Smooth muscle cell (in vitro differentiated cells): ENCODE results near the gene ESR1. TPM values are rescaled to one million over a fixed set of nuclear protein-coding genes. Genes with fewer than 3 reads are reported as not detected.
A peak's percentile ranks its signal among the peaks of the same experiment; 100 is the strongest.

Source experiments
- DNase-seq: peaks from one replicate; lab custom pipeline; 2025; ENCODE audit not compliant: unreplicated experiment; lab: John Stamatoyannopoulos, UW
- H2AFZ ChIP-seq: fragments of 200-600 bp; sonication (generic); 2 replicates; pipeline ENCODE4 v1.6.0; 2016; ENCODE audit warnings: antibody characterized with exemption, low read depth, mild to moderate bottlenecking
- H3F3A ChIP-seq: fragments of 200-600 bp; sonication (generic); 2 replicates; pipeline ENCODE4 v1.6.0; 2017; ENCODE audit warnings: antibody characterized with exemption, low read depth
- H3K27ac ChIP-seq: fragments of 200-600 bp; sonication (generic); 2 replicates; pipeline ENCODE4 v1.5.1; 2016; ENCODE audit warnings: low read depth, mild to moderate bottlenecking
- H3K27me3 ChIP-seq: fragments of 200-600 bp; sonication (generic); 2 replicates; pipeline ENCODE4 v1.6.1; 2016; ENCODE audit warnings: low read depth, mild to moderate bottlenecking
- H3K36me3 ChIP-seq: fragments of 200-600 bp; sonication (generic); 2 replicates; pipeline ENCODE4 v1.5.1; 2016; ENCODE audit warnings: low read depth
- H3K4me1 ChIP-seq: fragments of 200-600 bp; sonication (generic); 2 replicates; pipeline ENCODE4 v1.5.1; 2016; ENCODE audit warnings: low read depth
- H3K4me2 ChIP-seq: fragments of 200-600 bp; sonication (generic); 2 replicates; pipeline ENCODE4 v1.6.0; 2016; ENCODE audit warnings: mild to moderate bottlenecking
- H3K4me3 ChIP-seq: fragments of 200-600 bp; sonication (generic); 2 replicates; pipeline ENCODE4 v1.5.1; 2016; ENCODE audit warnings: mild to moderate bottlenecking
- H3K79me2 ChIP-seq: fragments of 200-600 bp; sonication (generic); 2 replicates; pipeline ENCODE4 v1.6.0; 2016; ENCODE audit warnings: low read depth, mild to moderate bottlenecking
- H3K9ac ChIP-seq: fragments of 200-600 bp; sonication (generic); 2 replicates; pipeline ENCODE4 v1.6.0; 2016; ENCODE audit warnings: low read depth
- H3K9me3 ChIP-seq: fragments of 200-600 bp; sonication (generic); replicated peaks from 2 replicates; pipeline ENCODE4 v1.5.1; 2016; ENCODE audit warnings: low read depth
- H4K20me1 ChIP-seq: fragments of 200-600 bp; sonication (generic); 2 replicates; pipeline ENCODE4 v1.6.0; 2016; ENCODE audit warnings: low read depth
- WGBS: methylation state at CpG from one replicate; pipeline ENCODE4 v1.1.7; 2016; ENCODE audit warnings: low lambda C conversion rate; 5-methylcytosine and 5-hydroxymethylcytosine counted together
- polyA plus RNA-seq: library from polyadenylated mRNA; unstranded; fragments of >200 nt; fragmentation: Nextera tagmentation; extraction: Ambion mirVana; gene quantifications from 2 replicates; pipeline ENCODE4 v1.2.1, GENCODE V29; 2016
- total RNA-seq: library from RNA; depleted of rRNA; stranded (reverse); fragments of >200 nt; gene quantifications from 2 replicates; pipeline ENCODE4 v1.2.3, GENCODE V29; 2014
- TF ChIP-seq, protein P1 (sequence below): fragments of 200-600 bp; sonication (generic); IDR thresholded peaks from 2 replicates; pipeline ENCODE4 v1.5.1; 2017; ENCODE audit warnings: borderline replicate concordance, mild to moderate bottlenecking, antibody characterized with exemption; ENCODE audit not compliant: insufficient read depth, poor library complexity, severe bottlenecking

Gene ESR1
- total and polyA plus RNA-seq, 2 experiments from 2014 or later = 0.16 TPM; not detected in 1

DNA sequence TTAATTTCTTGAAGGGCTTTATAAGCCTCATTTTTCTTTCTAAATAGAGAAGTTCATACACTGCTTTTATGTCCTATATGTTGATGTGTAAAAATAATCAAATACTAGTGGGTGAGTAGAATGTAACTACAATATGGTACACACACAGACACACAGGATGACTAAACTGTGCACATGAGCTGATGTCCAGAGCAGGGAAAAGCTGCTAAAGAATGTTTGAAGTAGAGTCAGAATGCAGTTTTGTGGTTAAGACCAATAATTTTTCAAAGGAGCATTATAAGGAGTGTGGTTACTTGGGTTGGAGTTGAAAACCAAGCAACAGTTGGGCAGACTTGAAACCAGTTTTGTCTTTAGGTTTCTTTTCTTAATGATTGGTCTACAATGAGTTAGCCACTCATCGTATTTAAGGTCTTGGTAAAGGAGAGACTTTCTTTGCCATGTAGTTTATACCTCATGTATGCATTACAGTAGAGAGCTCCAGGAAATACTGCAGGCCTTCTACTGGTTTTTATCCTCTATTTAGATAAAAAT is 196.6 kb downstream of the ESR1 start:
- no peaks in the 10 kb centered on the region for H3K9me3 ChIP-seq
- no peaks in the 10 kb centered on the region for H4K20me1 ChIP-seq
- peak overlapping the region; percentile 6 for H3K4me2 ChIP-seq
- no peak overlapping the region for H3K9ac ChIP-seq
- H3K36me3 ChIP-seq = no peaks in the 10 kb centered on the region
- TF ChIP-seq, protein P1, sequence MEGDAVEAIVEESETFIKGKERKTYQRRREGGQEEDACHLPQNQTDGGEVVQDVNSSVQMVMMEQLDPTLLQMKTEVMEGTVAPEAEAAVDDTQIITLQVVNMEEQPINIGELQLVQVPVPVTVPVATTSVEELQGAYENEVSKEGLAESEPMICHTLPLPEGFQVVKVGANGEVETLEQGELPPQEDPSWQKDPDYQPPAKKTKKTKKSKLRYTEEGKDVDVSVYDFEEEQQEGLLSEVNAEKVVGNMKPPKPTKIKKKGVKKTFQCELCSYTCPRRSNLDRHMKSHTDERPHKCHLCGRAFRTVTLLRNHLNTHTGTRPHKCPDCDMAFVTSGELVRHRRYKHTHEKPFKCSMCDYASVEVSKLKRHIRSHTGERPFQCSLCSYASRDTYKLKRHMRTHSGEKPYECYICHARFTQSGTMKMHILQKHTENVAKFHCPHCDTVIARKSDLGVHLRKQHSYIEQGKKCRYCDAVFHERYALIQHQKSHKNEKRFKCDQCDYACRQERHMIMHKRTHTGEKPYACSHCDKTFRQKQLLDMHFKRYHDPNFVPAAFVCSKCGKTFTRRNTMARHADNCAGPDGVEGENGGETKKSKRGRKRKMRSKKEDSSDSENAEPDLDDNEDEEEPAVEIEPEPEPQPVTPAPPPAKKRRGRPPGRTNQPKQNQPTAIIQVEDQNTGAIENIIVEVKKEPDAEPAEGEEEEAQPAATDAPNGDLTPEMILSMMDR = no peak
- H3K4me1 ChIP-seq = no peaks in the 10 kb centered on the region
- WGBS = 76% methylated on average over 1 of the region's 1 CpG
- H3K79me2 ChIP-seq = no peaks in the 10 kb centered on the region
- no peaks in the 10 kb centered on the region for H3K27me3 ChIP-seq
- H3F3A ChIP-seq = no peaks in the 10 kb centered on the region
- no peak overlapping the region for H2AFZ ChIP-seq
- DNase-seq = no peak
- no peak overlapping the region for H3K27ac ChIP-seq
- H3K4me3 ChIP-seq = no peak overlapping the region

DNA sequence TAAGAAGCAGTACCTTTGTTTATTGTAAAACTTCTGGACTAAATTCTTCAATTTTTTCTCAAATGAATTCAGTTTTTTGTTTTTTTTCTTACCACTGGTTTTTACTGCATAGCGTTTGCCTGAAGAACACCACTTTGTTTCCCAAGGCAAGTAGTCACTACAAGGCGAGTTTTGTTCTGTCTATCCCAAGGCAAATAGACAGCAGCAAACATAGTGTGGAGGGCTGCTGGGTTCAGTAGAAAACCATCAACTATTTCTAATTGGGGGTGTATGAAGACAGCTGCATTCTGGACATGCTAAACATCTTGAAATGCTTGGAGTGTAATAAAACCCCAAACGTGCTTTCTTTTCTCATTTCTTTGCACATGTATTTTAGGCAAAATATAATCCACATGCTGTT is 197.4 kb downstream of the ESR1 start:
- 73% methylated on average over 3 of the region's 3 CpGs for WGBS
- Histone ChIP-seq H3K27me3 (no peaks in the 10 kb centered on the region), H3K79me2 (no peaks in the 10 kb centered on the region), H4K20me1 (no peaks in the 10 kb centered on the region), H2AFZ (no peak overlapping the region), H3K36me3 (no peaks in the 10 kb centered on the region), H3K4me2 (no peak overlapping the region), H3K9me3 (no peaks in the 10 kb centered on the region), H3K9ac (no peak overlapping the region), H3K4me1 (no peaks in the 10 kb centered on the region), H3F3A (no peaks in the 10 kb centered on the region), H3K4me3 (no peak overlapping the region), H3K27ac (no peak overlapping the region)
- DNase-seq = no peak
- TF ChIP-seq, protein P1 = no peak

DNA sequence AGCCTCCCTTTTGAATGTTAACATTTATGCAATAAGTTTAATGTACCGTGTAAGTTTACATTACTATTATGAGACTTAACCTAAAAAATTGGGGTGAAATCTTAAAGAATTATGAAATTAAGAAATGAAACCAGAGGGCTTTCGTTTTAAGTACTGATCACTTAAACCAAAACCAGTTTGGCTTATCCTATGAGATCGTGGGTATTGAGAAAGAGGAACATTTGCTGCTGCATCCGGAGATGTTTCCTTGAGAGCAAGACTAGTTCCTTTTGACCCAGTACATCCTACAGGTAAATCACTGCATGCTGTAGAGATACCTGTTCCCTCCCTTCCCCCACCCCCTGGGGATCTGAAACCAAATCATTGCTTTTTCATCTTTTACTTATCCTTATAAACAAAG is 201.3 kb downstream of the ESR1 start:
- TF ChIP-seq, protein P1 = no peak
- H3K27me3 ChIP-seq = peaks cover 10% of the 10 kb centered on the region
- no peaks in the 10 kb centered on the region for H4K20me1 ChIP-seq
- no peaks in the 10 kb centered on the region for H3F3A ChIP-seq
- no peaks in the 10 kb centered on the region for H3K4me1 ChIP-seq
- DNase-seq = no peak
- H2AFZ ChIP-seq = no peak overlapping the region
- 77% methylated on average over 4 of the region's 4 CpGs for WGBS
- H3K9ac ChIP-seq = no peak overlapping the region
- no peaks in the 10 kb centered on the region for H3K79me2 ChIP-seq
- H3K4me3 ChIP-seq = no peak overlapping the region
- no peaks in the 10 kb centered on the region for H3K36me3 ChIP-seq
- no peak overlapping the region for H3K4me2 ChIP-seq
- H3K9me3 ChIP-seq = no peaks in the 10 kb centered on the region
- no peak overlapping the region for H3K27ac ChIP-seq

DNA sequence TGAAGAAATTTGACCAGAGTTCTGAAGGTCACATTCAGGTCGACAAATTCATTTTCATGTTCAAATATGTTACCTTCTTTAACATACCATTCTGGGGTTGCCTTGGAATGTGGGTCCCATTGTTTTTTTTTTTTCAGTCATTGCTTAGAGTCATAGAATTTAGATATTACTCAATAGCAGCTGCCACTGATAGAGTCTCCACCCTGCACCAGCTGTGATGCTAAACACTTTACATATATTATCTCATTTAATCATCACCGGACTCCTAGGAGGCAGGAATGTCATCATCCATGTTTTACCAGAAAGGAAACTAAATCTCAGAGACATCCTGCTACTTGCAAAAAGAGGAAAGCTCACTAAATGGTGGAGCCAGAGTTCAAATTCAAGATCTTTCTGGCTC is 204.7 kb downstream of the ESR1 start:
- Histone ChIP-seq H3F3A (no peaks in the 10 kb centered on the region), H3K27me3 (peaks cover 10% of the 10 kb centered on the region), H4K20me1 (no peaks in the 10 kb centered on the region), H3K9me3 (no peaks in the 10 kb centered on the region), H3K4me1 (no peaks in the 10 kb centered on the region), H3K27ac (no peak overlapping the region), H2AFZ (no peak overlapping the region), H3K79me2 (no peaks in the 10 kb centered on the region), H3K36me3 (no peaks in the 10 kb centered on the region), H3K4me2 (no peak overlapping the region), H3K9ac (no peak overlapping the region), H3K4me3 (no peak overlapping the region)
- DNase-seq = no peak
- WGBS = 88% methylated on average over 2 of the region's 2 CpGs
- TF ChIP-seq, protein P1 = no peak
